Liver (tissue), 9 donors: ENCODE measurements around the gene BANP. TPM values are rescaled to one million over a fixed set of nuclear protein-coding genes. Genes with fewer than 3 reads are reported as not detected.

Experiments used
- DNase-seq: peaks from one replicate; pipeline ENCODE4 v3.0.0-alpha.2; 2017; ENCODE audit warnings: low spot score
- H3K27ac ChIP-seq, 2 donors: one replicate each; pipeline ENCODE4 v1.7.0; 2013; ENCODE audit warnings: inconsistent platforms in 2 of 2, low read length in 2 of 2, control low read depth in 1 of 2, low read depth in 1 of 2, mild to moderate bottlenecking in 1 of 2
- H3K27me3 ChIP-seq, 4 donors: one replicate each; pipeline versions ENCODE4 v1.6.1 to v1.7.0; 2013; ENCODE audit warnings: low read length in 3 of 4, inconsistent platforms in 1 of 4, mild to moderate bottlenecking in 1 of 4, moderate library complexity in 1 of 4; ENCODE audit not compliant: control insufficient read depth in 4 of 4, insufficient read depth in 4 of 4
- H3K36me3 ChIP-seq, 4 donors: one replicate each; pipeline versions ENCODE4 v1.6.1 to v1.7.0; 2013; ENCODE audit warnings: low read length in 3 of 4, mild to moderate bottlenecking in 3 of 4, low read depth in 1 of 4, moderate library complexity in 1 of 4; ENCODE audit not compliant: control insufficient read depth in 4 of 4, insufficient read depth in 3 of 4
- H3K4me1 ChIP-seq, 4 donors: one replicate each; pipeline versions ENCODE4 v1.6.1 to v1.7.0; 2013; ENCODE audit warnings: low read length in 3 of 4, mild to moderate bottlenecking in 3 of 4, moderate library complexity in 1 of 4; ENCODE audit not compliant: control insufficient read depth in 4 of 4, insufficient read depth in 4 of 4
- H3K4me3 ChIP-seq, 3 donors: one replicate each; pipeline versions ENCODE4 v1.6.1 to v1.7.0; 2013; ENCODE audit warnings: low read length in 3 of 3, control low read depth in 1 of 3, low read depth in 1 of 3, mild to moderate bottlenecking in 1 of 3
- H3K9ac ChIP-seq, 2 donors: one replicate each; pipeline ENCODE4 v1.7.0; 2013; ENCODE audit warnings: low read length in 2 of 2, mild to moderate bottlenecking in 2 of 2, moderate library complexity in 2 of 2, control low read depth in 1 of 2, low read depth in 1 of 2
- H3K9me3 ChIP-seq, 4 donors: one replicate each; pipeline versions ENCODE4 v1.6.1 to v1.7.0; 2013; ENCODE audit warnings: low read length in 3 of 4; ENCODE audit not compliant: control insufficient read depth in 4 of 4
- EGR1 ChIP-seq, 2 donors: IDR thresholded peaks; 2 replicates each; pipeline ENCODE4 v1.6.1; 2016 to 2018; ENCODE audit warnings: antibody characterized with exemption in 2 of 2, low read depth in 2 of 2
- HNF4A ChIP-seq, 2 donors: conservative IDR thresholded peaks; 2 replicates each; pipeline ENCODE4 v1.6.1; 2016; ENCODE audit warnings: antibody characterized with exemption in 2 of 2, mild to moderate bottlenecking in 2 of 2
- HNF4G ChIP-seq: IDR thresholded peaks from 2 replicates; pipeline ENCODE4 v1.6.1; 2016; ENCODE audit warnings: antibody characterized with exemption
- JUND ChIP-seq, 2 donors: IDR thresholded peaks; 2 replicates each; pipeline ENCODE4 v1.6.1; 2016; ENCODE audit warnings: antibody characterized with exemption in 2 of 2
- MAX ChIP-seq: IDR thresholded peaks from 2 replicates; pipeline ENCODE4 v1.6.1; 2016; ENCODE audit warnings: antibody characterized with exemption
- NR2F2 ChIP-seq: IDR thresholded peaks from 2 replicates; pipeline ENCODE4 v1.6.1; 2016; ENCODE audit warnings: antibody characterized with exemption
- RXRA ChIP-seq, 2 donors: IDR thresholded peaks; 2 replicates each; pipeline ENCODE4 v1.6.1; 2017 to 2018; ENCODE audit warnings: antibody characterized with exemption in 2 of 2, mild to moderate bottlenecking in 1 of 2
- SP1 ChIP-seq: IDR thresholded peaks from 2 replicates; pipeline ENCODE4 v1.6.1; 2018; ENCODE audit warnings: antibody characterized with exemption, mild to moderate bottlenecking
- YY1 ChIP-seq: IDR thresholded peaks from 2 replicates; pipeline ENCODE4 v1.6.1; 2016; ENCODE audit warnings: antibody characterized with exemption, mild to moderate bottlenecking
- ZBTB33 ChIP-seq: IDR thresholded peaks from 2 replicates; pipeline ENCODE4 v1.6.1; 2016; ENCODE audit warnings: antibody characterized with exemption
- WGBS: extraction: QIAGEN DNeasy Blood & Tissue Kit; methylation state at CpG from one replicate; pipeline ENCODE4 v1.1.7; 2013; 5-methylcytosine and 5-hydroxymethylcytosine counted together
- polyA plus RNA-seq, 2 donors: library from polyadenylated mRNA; stranded (reverse) in 1 of 2; unstranded in 1 of 2; fragments of 200-250 nt in 1 of 2; fragments of >200 nt in 1 of 2; fragmentation: Nextera tagmentation in 1 of 2; extraction: Ambion mirVana in 1 of 2; gene quantifications; one replicate each; pipeline versions ENCODE4 v1.2.1 to v1.2.3, GENCODE V29; 2013 to 2015
- total RNA-seq, 2 donors: library from RNA; depleted of rRNA; stranded (reverse); fragments of >200 nt; gene quantifications; one replicate each; pipeline ENCODE4 v1.2.3, GENCODE V29; 2014
- TF ChIP-seq, protein P1 (sequence below): IDR thresholded peaks from 2 replicates; pipeline ENCODE4 v1.6.1; 2016; ENCODE audit warnings: antibody characterized with exemption
- TF ChIP-seq, protein P2 (sequence below): fragments of 150-350 bp; IDR thresholded peaks from 2 replicates; pipeline ENCODE4 v1.5.1; 2017; ENCODE audit warnings: improper control_type of control experiment, low read depth, low read length; ENCODE audit not compliant: missing input control
- TF ChIP-seq, protein P3 (sequence below): IDR thresholded peaks from 2 replicates; pipeline ENCODE4 v1.6.1; 2016; ENCODE audit warnings: antibody characterized with exemption, mild to moderate bottlenecking
- donor health status: healthy.
- donor health status: healthy.
- donor health status: healthy.
- donor health status: healthy.
- donor health status: healthy.

BANP gene
- total and polyA plus RNA-seq, 4 donors, result 4.9 to 20.7 (median 13.7) TPM

DNA sequence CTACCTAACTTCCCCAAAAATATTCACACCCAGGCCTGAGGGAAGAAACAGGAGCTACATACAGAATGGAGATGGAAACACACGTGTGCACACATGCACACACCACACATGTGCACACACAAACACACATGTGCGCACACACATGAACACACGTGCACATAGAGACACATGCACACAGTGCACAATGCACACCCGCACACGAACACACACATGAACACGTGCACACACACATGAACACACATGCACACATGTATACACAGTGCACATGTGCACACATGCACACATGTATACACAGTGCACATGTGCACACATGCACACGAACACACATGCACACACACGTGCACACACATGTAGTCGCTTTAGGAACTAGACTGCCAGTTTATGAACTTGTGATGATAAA, 33.7 kb upstream of the BANP start:
- WGBS, result 73% methylated on average over 9 of the region's 9 CpGs
- DNase-seq, result no peak
- TF ChIP-seq HNF4A (conservative IDR thresholded peaks at IDR 0.05), result no peak
- TF ChIP-seq, protein P1, sequence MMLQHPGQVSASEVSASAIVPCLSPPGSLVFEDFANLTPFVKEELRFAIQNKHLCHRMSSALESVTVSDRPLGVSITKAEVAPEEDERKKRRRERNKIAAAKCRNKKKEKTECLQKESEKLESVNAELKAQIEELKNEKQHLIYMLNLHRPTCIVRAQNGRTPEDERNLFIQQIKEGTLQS, result no peak
- no peak for TF ChIP-seq EGR1 (IDR thresholded peaks at IDR 0.05; ENCODE audit: low read depth in 2 of 2)
- TF ChIP-seq MAX, result no peak
- TF ChIP-seq, protein P2, sequence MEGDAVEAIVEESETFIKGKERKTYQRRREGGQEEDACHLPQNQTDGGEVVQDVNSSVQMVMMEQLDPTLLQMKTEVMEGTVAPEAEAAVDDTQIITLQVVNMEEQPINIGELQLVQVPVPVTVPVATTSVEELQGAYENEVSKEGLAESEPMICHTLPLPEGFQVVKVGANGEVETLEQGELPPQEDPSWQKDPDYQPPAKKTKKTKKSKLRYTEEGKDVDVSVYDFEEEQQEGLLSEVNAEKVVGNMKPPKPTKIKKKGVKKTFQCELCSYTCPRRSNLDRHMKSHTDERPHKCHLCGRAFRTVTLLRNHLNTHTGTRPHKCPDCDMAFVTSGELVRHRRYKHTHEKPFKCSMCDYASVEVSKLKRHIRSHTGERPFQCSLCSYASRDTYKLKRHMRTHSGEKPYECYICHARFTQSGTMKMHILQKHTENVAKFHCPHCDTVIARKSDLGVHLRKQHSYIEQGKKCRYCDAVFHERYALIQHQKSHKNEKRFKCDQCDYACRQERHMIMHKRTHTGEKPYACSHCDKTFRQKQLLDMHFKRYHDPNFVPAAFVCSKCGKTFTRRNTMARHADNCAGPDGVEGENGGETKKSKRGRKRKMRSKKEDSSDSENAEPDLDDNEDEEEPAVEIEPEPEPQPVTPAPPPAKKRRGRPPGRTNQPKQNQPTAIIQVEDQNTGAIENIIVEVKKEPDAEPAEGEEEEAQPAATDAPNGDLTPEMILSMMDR, result no peak
- TF ChIP-seq SP1, result no peak

DNA sequence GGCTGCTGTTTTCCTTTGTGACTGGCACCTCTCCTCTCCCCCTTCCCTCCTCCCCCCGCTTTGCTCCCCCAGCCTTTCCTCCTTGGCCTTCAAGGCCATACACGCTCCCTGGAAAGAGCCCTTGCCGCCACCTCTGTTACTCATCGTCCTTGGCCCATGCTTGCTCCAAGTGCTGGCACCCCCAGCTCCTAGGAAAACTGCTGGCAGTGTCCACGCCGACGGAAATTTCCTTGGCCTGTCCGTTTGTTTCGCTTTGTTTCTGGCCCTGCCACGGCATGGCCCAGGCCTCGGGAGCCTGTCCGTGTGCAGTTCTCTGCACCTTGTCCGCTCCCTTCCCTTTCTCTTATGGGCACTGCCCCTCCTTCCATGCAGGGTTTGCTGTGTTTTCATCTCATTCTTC, 32.9 kb upstream of the BANP start:
- no peak for DNase-seq
- Histone ChIP-seq H3K4me1 (peaks cover 6 to 24% (median 16%) of the 10 kb centered on the region in 4 donors), H3K9ac (no peak overlapping the region), H3K4me3 (no peak overlapping the region), H3K9me3 (no peaks in the 10 kb centered on the region), H3K27me3 (no peaks in the 10 kb centered on the region), H3K27ac (peak overlapping the region in 1 of 2 donors; percentile 43), H3K36me3 (peaks cover 0 to 15% (median 2%) of the 10 kb centered on the region in 4 donors)
- WGBS, result 88% methylated on average over 13 of the region's 13 CpGs
- TF ChIP-seq RXRA (IDR thresholded peaks at IDR 0.05) (no peak), HNF4G (no peak), NR2F2 (no peak), MAX (no peak), ZBTB33 (no peak), SP1 (no peak), JUND (IDR thresholded peaks at IDR 0.05) (no peak), YY1 (no peak), EGR1 (IDR thresholded peaks at IDR 0.05; ENCODE audit: low read depth in 2 of 2) (no peak)
- TF ChIP-seq, protein P3, sequence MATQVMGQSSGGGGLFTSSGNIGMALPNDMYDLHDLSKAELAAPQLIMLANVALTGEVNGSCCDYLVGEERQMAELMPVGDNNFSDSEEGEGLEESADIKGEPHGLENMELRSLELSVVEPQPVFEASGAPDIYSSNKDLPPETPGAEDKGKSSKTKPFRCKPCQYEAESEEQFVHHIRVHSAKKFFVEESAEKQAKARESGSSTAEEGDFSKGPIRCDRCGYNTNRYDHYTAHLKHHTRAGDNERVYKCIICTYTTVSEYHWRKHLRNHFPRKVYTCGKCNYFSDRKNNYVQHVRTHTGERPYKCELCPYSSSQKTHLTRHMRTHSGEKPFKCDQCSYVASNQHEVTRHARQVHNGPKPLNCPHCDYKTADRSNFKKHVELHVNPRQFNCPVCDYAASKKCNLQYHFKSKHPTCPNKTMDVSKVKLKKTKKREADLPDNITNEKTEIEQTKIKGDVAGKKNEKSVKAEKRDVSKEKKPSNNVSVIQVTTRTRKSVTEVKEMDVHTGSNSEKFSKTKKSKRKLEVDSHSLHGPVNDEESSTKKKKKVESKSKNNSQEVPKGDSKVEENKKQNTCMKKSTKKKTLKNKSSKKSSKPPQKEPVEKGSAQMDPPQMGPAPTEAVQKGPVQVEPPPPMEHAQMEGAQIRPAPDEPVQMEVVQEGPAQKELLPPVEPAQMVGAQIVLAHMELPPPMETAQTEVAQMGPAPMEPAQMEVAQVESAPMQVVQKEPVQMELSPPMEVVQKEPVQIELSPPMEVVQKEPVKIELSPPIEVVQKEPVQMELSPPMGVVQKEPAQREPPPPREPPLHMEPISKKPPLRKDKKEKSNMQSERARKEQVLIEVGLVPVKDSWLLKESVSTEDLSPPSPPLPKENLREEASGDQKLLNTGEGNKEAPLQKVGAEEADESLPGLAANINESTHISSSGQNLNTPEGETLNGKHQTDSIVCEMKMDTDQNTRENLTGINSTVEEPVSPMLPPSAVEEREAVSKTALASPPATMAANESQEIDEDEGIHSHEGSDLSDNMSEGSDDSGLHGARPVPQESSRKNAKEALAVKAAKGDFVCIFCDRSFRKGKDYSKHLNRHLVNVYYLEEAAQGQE, result no peak

More for the DNA sequence above, 33.7 kb upstream of the BANP start:
- Histone ChIP-seq H3K9me3 (no peaks in the 10 kb centered on the region), H3K9ac (no peak overlapping the region), H3K4me3 (no peak overlapping the region), H3K36me3 (peaks cover 0 to 15% (median 2%) of the 10 kb centered on the region in 4 donors), H3K27ac (no peak overlapping the region), H3K4me1 (peaks cover 2 to 17% (median 7%) of the 10 kb centered on the region in 4 donors), H3K27me3 (no peaks in the 10 kb centered on the region)
